Activated CD8-positive, alpha-beta T cell treated with anti-CD3 and anti-CD28 coated beads for 36 hours (primary cell): ENCODE data around the gene RPUSD2. TPM values are rescaled to one million over a fixed set of nuclear protein-coding genes. Genes with fewer than 3 reads are reported as not detected.
A peak's percentile ranks its signal among the peaks of the same experiment; 100 is the strongest.
"Not testable (repeated sequence)": the region's sequence is repeated elsewhere in the genome, so short reads cannot be mapped to it uniquely, and the experiment has no call there.

Source experiments
- ATAC-seq: fragments of 200-7000 bp; cut with Tn5 transposase; one replicate; pipeline ENCODE4 v1.10.0; 2021; ENCODE audit warnings: mild to moderate bottlenecking, moderate library complexity
- CTCF ChIA-PET: fragments of 350-600 bp; sonication (Branson Sonifier 250); formaldehyde crosslinking; loops from one replicate; lab custom pipeline; 2021; ENCODE audit warnings: antibody characterized with exemption; lab: Charles Lee
- POLR2A ChIA-PET: fragments of 350-600 bp; sonication (Branson Sonifier 250); formaldehyde crosslinking; loops from one replicate; lab custom pipeline; 2021; ENCODE audit warnings: antibody characterized with exemption; lab: Charles Lee
- DNase-seq: peaks from one replicate; pipeline ENCODE4 v3.0.0-alpha.2; 2020
- H3K27ac Mint-ChIP-seq: one replicate; pipeline ENCODE4 v1.8.0; 2021; ENCODE audit warnings: mild to moderate bottlenecking, mixed read lengths
- H3K27me3 Mint-ChIP-seq: one replicate; pipeline ENCODE4 v1.8.0; 2021; ENCODE audit warnings: mixed read lengths
- H3K36me3 Mint-ChIP-seq: one replicate; pipeline ENCODE4 v1.8.0; 2021; ENCODE audit warnings: low read depth, mixed read lengths
- H3K4me1 Mint-ChIP-seq: one replicate; pipeline ENCODE4 v1.8.0; 2021; ENCODE audit warnings: low read depth, mixed read lengths
- H3K4me3 Mint-ChIP-seq: one replicate; pipeline ENCODE4 v1.8.0; 2021; ENCODE audit warnings: mild to moderate bottlenecking, moderate library complexity, mixed read lengths
- H3K9me3 Mint-ChIP-seq: one replicate; pipeline ENCODE4 v1.8.0; 2021; ENCODE audit warnings: mixed read lengths
- CTCF ChIP-seq: fragments of 200-600 bp; IDR thresholded peaks from one replicate; pipeline ENCODE4 v1.8.0; 2022; ENCODE audit warnings: antibody characterized with exemption, mild to moderate bottlenecking
- intact Hi-C: fragments of 100-400 bp; cut with micrococcal nuclease; formaldehyde crosslinking; loops from one replicate; pipeline ENCODE4 v1.10.0; 2022
- total RNA-seq, 2 experiments: library from RNA; stranded (reverse); gene quantifications; one replicate each; pipeline ENCODE4 v1.2.3, GENCODE V29; 2021

RPUSD2 gene
- total RNA-seq, 2 experiments from 2014 or later: 17.2 to 19.0 TPM

- Mint-ChIP-seq H3K4me1 (peaks cover 27% of the 10 kb centered on the region), H3K27me3 (no peaks in the 10 kb centered on the region), H3K9me3 (no peaks in the 10 kb centered on the region), H3K27ac (peak overlapping the region; percentile 19), H3K36me3 (peaks cover 33% of the 10 kb centered on the region), H3K4me3 (no peak overlapping the region)
- ChIA-PET CTCF (interaction anchor here (1.1 to 1.3 kb wide), 2 partner anchors 8 to 14 kb away, joined by 3 read pairs; no protein-coding TSS in a partner anchor), POLR2A (no interaction called here)
- no peak for TF ChIP-seq CTCF
- DNase-seq (no peak), ATAC-seq (no peak)
- intact Hi-C loops: loop anchor here (10.0 kb wide), 1 partner anchor 50 kb away; no protein-coding TSS in a partner anchor
Observed at GRCh38 chr15:40575113-40575512, 6.0 kb downstream of the RPUSD2 start.

DNA sequence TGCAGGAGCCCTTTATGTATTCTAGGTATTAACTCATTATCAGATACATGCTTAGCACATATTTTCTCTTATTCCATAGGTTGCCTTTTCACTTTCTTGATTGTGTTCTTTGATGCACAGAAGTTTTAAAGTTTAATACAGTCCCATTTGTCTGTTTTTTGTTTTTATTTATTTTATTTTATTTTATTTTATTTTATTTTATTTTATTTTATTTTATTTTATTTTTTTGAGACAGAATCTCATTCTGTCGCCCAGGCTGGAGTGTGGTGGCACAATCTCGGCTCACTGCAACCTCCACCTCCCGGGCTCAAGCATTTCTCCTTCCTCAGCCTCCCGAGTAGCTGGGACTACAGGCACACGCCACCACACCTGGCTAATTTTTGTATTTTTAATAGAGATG is 7.8 kb downstream of the RPUSD2 start:
- DNase-seq, ATAC-seq, H3K27ac Mint-ChIP-seq, H3K4me3 Mint-ChIP-seq, H3K27me3 Mint-ChIP-seq, H3K9me3 Mint-ChIP-seq, POLR2A ChIA-PET: not testable (repeated sequence)
- CTCF ChIA-PET: interaction anchor here (0.7 to 2.3 kb wide), 2 partner anchors 12 to 700 kb away, joined by 3 to 7 read pairs; no protein-coding TSS in a partner anchor
- H3K4me1 Mint-ChIP-seq: peaks cover 13% of the 10 kb centered on the region
- H3K36me3 Mint-ChIP-seq: peaks cover 23% of the 10 kb centered on the region
- intact Hi-C loops: loop anchor here (10.0 kb wide), 1 partner anchor 48 kb away; no protein-coding TSS in a partner anchor

- no peak for TF ChIP-seq CTCF
- Mint-ChIP-seq H3K9me3 (peaks cover 2% of the 10 kb centered on the region), H3K4me3 (no peak overlapping the region), H3K36me3 (peaks cover 9% of the 10 kb centered on the region), H3K27ac (no peak overlapping the region), H3K27me3 (no peaks in the 10 kb centered on the region), H3K4me1 (peaks cover 9% of the 10 kb centered on the region)
- intact Hi-C loops: loop anchor here (10.0 kb wide), 1 partner anchor 46 kb away; no protein-coding TSS in a partner anchor
- DNase-seq: no peak
- POLR2A ChIA-PET: no interaction called here
- CTCF ChIA-PET: no interaction called here
- ATAC-seq: no peak
Observed at GRCh38 chr15:40578892-40579291, 9.8 kb downstream of the RPUSD2 start.

- H3K27me3 Mint-ChIP-seq, POLR2A ChIA-PET, intact Hi-C loops, DNase-seq, H3K4me1 Mint-ChIP-seq, H3K36me3 Mint-ChIP-seq, H3K4me3 Mint-ChIP-seq, H3K9me3 Mint-ChIP-seq, H3K27ac Mint-ChIP-seq: not testable (repeated sequence)
- peak; percentile 27 for ATAC-seq
- CTCF ChIA-PET: interaction anchor here (0.8 kb wide), 1 partner anchor 17 kb away, joined by 3 read pairs; the partner anchor contains the start of gene CCDC32
Observed at GRCh38 chr15:40581796-40582195, 12.7 kb downstream of the RPUSD2 start.

- no peak for DNase-seq
- peaks cover 2% of the 10 kb centered on the region for H3K9me3 Mint-ChIP-seq
- no peak for TF ChIP-seq CTCF
- POLR2A ChIA-PET: interaction anchor here (0.6 to 0.7 kb wide), 2 partner anchors 10 to 320 kb away, joined by 3 read pairs; no protein-coding TSS in a partner anchor
- H3K4me1 Mint-ChIP-seq: no peaks in the 10 kb centered on the region
- ATAC-seq: peak; percentile 42
- no peaks in the 10 kb centered on the region for H3K36me3 Mint-ChIP-seq
- CTCF ChIA-PET: interaction anchor here (0.8 kb wide), 1 partner anchor 18 kb away, joined by 3 read pairs; the partner anchor contains the start of gene CCDC32
- H3K4me3 Mint-ChIP-seq: no peak overlapping the region
- H3K27ac Mint-ChIP-seq: no peak overlapping the region
- intact Hi-C loops: no loop called here
- no peaks in the 10 kb centered on the region for H3K27me3 Mint-ChIP-seq
Observed at GRCh38 chr15:40582726-40583246, 13.7 kb downstream of the RPUSD2 start.

DNA sequence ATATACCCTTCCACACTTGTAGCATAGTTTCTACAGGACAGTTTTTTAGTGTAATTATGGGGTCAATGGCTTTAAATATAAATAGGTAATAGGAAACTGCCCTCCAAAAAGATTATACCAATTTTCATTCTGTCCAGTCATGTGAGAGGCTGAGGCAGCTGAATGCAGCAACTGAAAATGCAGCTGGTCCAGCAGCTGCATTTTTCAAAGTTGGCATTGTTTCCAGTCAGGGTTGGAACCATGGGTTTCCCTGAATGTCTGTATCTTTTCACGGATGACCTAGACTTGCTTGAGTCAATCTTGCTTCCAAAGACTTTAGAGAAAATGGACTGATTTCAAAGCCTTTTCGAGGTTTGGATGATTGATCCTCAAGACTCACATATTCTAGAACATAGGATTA is 15.1 kb downstream of the RPUSD2 start:
- intact Hi-C loops: no loop called here
- no peak for ATAC-seq

More for the DNA sequence above, 15.1 kb downstream of the RPUSD2 start:
- TF ChIP-seq CTCF: no peak
- Mint-ChIP-seq H3K27me3 (no peaks in the 10 kb centered on the region), H3K4me3 (no peak overlapping the region), H3K36me3 (no peaks in the 10 kb centered on the region), H3K9me3 (peaks cover 2% of the 10 kb centered on the region), H3K27ac (no peak overlapping the region), H3K4me1 (no peaks in the 10 kb centered on the region)
- no peak for DNase-seq
- CTCF ChIA-PET: no interaction called here
- POLR2A ChIA-PET: interaction anchor here (1.0 kb wide), 1 partner anchor 53 kb away, joined by 3 read pairs; no protein-coding TSS in a partner anchor
